GM21360 (cell line): ENCODE results near the gene CFAP70.

Experiments used
- ATAC-seq: cut with Tn5 transposase; IDR thresholded peaks from one replicate; pipeline ENCODE4 v1.9.1; 2021; ENCODE audit warnings: mild to moderate bottlenecking, moderate library complexity; ENCODE audit not compliant: unreplicated experiment

CFAP70 gene

GRCh38 chr10:73218431-73219191 lies 140.1 kb downstream of the CFAP70 start:
- ATAC-seq = no peak

GRCh38 chr10:73217628-73218027 lies 141.0 kb downstream of the CFAP70 start:
- no peak for ATAC-seq

DNA sequence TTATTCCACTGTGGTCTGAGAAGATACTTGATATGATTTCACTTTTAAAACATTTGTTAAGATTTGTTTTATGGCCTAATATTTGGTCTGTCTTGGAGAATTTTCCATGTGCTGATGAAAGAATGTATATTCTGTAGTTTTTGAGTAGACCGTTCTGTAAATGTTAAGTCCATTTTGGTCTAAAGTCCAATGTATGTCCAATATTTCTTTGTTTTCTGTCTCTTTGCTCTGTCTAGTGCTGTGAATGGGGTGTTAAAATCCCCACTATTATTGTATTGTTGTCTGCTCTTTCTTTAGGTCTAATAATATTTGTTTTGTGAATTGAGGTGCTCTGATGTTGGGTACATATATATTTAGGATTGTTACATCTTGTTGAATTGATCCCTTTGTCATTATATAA lies 142.9 kb downstream of the CFAP70 start:
- no peak for ATAC-seq

GRCh38 chr10:73211106-73211811 lies 147.4 kb downstream of the CFAP70 start:
- no peak for ATAC-seq

- ATAC-seq = no peak
Observed at GRCh38 chr10:73210395-73211105, 148.1 kb downstream of the CFAP70 start.

- ATAC-seq = no peak
Observed at GRCh38 chr10:73209705-73210104, 149.0 kb downstream of the CFAP70 start.

DNA sequence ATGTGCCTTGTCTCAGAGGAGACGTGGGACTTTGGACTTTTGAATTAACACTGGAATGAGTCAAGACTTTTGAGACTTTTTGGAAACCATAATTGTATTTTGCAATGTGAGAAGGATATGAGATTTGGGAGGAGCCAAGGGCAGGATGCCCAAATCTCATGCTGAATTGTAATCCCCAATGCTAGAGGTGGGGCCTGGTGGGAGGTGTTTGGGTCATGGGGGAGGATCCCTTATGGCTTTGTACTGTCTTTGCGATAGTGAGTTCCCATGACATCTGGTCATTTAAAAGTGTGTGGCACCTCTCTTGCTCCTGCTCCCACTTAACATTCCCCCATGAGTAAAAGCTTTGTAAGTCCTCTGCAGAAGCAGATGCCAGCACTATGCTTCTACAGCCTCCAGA lies 150.8 kb downstream of the CFAP70 start:
- ATAC-seq = no peak

- no peak for ATAC-seq
Observed at GRCh38 chr10:73206385-73206784, 152.3 kb downstream of the CFAP70 start.

DNA sequence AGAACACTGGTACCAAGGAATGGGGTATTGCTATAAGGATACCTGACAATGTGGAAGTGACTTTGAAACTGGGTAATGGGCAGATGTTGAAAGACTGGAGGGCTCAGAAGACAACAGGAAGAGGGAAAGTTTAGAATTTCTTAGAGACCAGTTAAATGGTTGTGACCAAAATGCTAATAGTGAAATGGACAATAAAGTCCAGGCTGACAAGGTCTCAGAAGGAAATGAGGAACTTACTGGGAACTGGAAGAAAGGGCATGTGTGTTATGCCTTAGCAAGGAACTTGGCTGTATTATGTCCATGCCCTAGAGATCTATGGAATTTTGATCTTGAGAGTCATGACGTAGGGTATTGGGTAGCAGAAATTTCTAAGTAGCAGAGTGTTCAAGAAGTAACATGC lies 152.8 kb downstream of the CFAP70 start:
- no peak for ATAC-seq

GRCh38 chr10:73205081-73205480 lies 153.6 kb downstream of the CFAP70 start:
- ATAC-seq = no peak
